Measurements from ENCODE around the gene CROCC2. TPM values are rescaled to one million over a fixed set of nuclear protein-coding genes. Genes with fewer than 3 reads are reported as not detected.

CROCC2 gene
- total and polyA plus RNA-seq, 2 donors (not counting 1 experiment from before 2014, with no cell fraction given), result not detected

DNA sequence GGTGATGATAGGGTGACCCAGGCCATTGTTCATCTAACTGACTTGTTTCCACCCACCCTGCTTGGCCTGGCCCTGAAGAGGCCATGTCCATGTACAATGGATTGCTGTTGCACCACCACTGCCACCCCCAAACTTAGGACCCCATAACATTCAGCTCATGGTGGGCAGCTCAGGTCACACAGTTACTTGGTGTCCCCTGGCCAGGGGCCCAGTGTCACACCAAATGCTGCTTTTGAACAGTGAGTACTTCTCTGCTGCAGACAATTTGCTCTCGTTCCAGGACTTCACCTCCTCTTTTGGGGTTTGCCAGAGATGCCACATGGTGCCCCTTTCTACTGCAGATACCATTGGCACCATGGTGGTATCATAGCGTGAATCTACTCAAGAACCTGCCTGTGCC, 21.9 kb upstream of the CROCC2 start:
- TF ChIP-seq EZH2 (IDR thresholded peaks at IDR 0.05; ENCODE audit: borderline replicate concordance, insufficient read depth, low read depth, low read length, poor library complexity, severe bottlenecking), result no peak
- TF ChIP-seq, protein P1, sequence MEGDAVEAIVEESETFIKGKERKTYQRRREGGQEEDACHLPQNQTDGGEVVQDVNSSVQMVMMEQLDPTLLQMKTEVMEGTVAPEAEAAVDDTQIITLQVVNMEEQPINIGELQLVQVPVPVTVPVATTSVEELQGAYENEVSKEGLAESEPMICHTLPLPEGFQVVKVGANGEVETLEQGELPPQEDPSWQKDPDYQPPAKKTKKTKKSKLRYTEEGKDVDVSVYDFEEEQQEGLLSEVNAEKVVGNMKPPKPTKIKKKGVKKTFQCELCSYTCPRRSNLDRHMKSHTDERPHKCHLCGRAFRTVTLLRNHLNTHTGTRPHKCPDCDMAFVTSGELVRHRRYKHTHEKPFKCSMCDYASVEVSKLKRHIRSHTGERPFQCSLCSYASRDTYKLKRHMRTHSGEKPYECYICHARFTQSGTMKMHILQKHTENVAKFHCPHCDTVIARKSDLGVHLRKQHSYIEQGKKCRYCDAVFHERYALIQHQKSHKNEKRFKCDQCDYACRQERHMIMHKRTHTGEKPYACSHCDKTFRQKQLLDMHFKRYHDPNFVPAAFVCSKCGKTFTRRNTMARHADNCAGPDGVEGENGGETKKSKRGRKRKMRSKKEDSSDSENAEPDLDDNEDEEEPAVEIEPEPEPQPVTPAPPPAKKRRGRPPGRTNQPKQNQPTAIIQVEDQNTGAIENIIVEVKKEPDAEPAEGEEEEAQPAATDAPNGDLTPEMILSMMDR (IDR thresholded peaks at IDR 0.05), result no peak
- no peak overlapping the region for H3K9ac ChIP-seq (ENCODE audit: low read length)
- intact Hi-C loops (cut with micrococcal nuclease), result no loop called here
- no peaks in the 10 kb centered on the region for H3K4me1 ChIP-seq (ENCODE audit: control insufficient read depth in 2 of 2, insufficient read depth in 2 of 2, low read length in 2 of 2)
- no peaks in the 10 kb centered on the region for H3K9me3 Mint-ChIP-seq (ENCODE audit: insufficient read depth)
- H3K79me2 ChIP-seq (ENCODE audit: control insufficient read depth, insufficient read depth, low read length), result no peaks in the 10 kb centered on the region
- ChIA-PET POLR2A (no interaction called here), CTCF (no interaction called here)
- peaks cover 0 to 6% (median 0%) of the 10 kb centered on the region in 3 donors for H3K9me3 ChIP-seq (ENCODE audit: control extremely low read depth in 1 of 3, control insufficient read depth in 2 of 3, insufficient read depth in 1 of 3, low read length in 2 of 3)
- peaks cover 13% of the 10 kb centered on the region for H3K27me3 Mint-ChIP-seq
- ATAC-seq (ENCODE audit: low read depth) (no peak), DNase-seq (no peak)
- H3K4me2 ChIP-seq (replicated peaks; ENCODE audit: low read depth, low read length, poor library complexity, severe bottlenecking), result no peak overlapping the region
- H3K27ac Mint-ChIP-seq, result no peak overlapping the region
- H3K4me3 ChIP-seq (ENCODE audit: control extremely low read depth in 1 of 5, extremely low read depth in 1 of 5, insufficient read depth in 1 of 5, low read depth in 2 of 5, low read length in 4 of 5), result no peak overlapping the region
- WGBS (ENCODE audit: insufficient coverage), result 93% methylated on average over 2 of the region's 2 CpGs
- peaks cover 2% of the 10 kb centered on the region for H3K4me1 Mint-ChIP-seq
- no peak overlapping the region for H3K27ac ChIP-seq (ENCODE audit: low read length in 2 of 2)
- H3K36me3 ChIP-seq (replicated peaks in 1 of 2; ENCODE audit: control extremely low read depth in 1 of 2, control insufficient read depth in 1 of 2, extremely low read depth in 1 of 2, insufficient read depth in 2 of 2, low read length in 1 of 2), result no peaks in the 10 kb centered on the region
- H3K27me3 ChIP-seq (replicated peaks in 1 of 4; ENCODE audit: control extremely low read depth in 1 of 4, control insufficient read depth in 3 of 4, insufficient read depth in 4 of 4, low read length in 3 of 4), result peaks cover 0 to 8% (median 0%) of the 10 kb centered on the region in 4 experiments
- H3K4me3 Mint-ChIP-seq, result no peak overlapping the region
- no peaks in the 10 kb centered on the region for H4K20me1 ChIP-seq (ENCODE audit: control insufficient read depth, insufficient read depth, low read length, poor library complexity, severe bottlenecking)
- no peak overlapping the region for H2AFZ ChIP-seq (ENCODE audit: insufficient read depth, low read depth, low read length, poor library complexity, severe bottlenecking)

GRCh38 chr2:240884745-240885144, 21.4 kb upstream of the CROCC2 start:
- no peaks in the 10 kb centered on the region for H4K20me1 ChIP-seq (ENCODE audit: control insufficient read depth, insufficient read depth, low read length, poor library complexity, severe bottlenecking)
- no peaks in the 10 kb centered on the region for H3K36me3 ChIP-seq (replicated peaks in 1 of 2; ENCODE audit: control extremely low read depth in 1 of 2, control insufficient read depth in 1 of 2, extremely low read depth in 1 of 2, insufficient read depth in 2 of 2, low read length in 1 of 2)
- H3K79me2 ChIP-seq (ENCODE audit: control insufficient read depth, insufficient read depth, low read length), result no peaks in the 10 kb centered on the region
- Mint-ChIP-seq H3K27ac (no peak overlapping the region), H3K9me3 (ENCODE audit: insufficient read depth) (no peaks in the 10 kb centered on the region), H3K4me3 (no peak overlapping the region), H3K4me1 (peaks cover 2% of the 10 kb centered on the region), H3K27me3 (peaks cover 13% of the 10 kb centered on the region)
- no peak overlapping the region for H3K4me2 ChIP-seq (replicated peaks; ENCODE audit: low read depth, low read length, poor library complexity, severe bottlenecking)
- no peak overlapping the region for H2AFZ ChIP-seq (ENCODE audit: insufficient read depth, low read depth, low read length, poor library complexity, severe bottlenecking)
- TF ChIP-seq, protein P1 (IDR thresholded peaks at IDR 0.05), result no peak
- TF ChIP-seq EZH2 (IDR thresholded peaks at IDR 0.05; ENCODE audit: borderline replicate concordance, insufficient read depth, low read depth, low read length, poor library complexity, severe bottlenecking), result no peak
- H3K9me3 ChIP-seq (ENCODE audit: control extremely low read depth in 1 of 3, control insufficient read depth in 2 of 3, insufficient read depth in 1 of 3, low read length in 2 of 3), result peaks cover 0 to 6% (median 0%) of the 10 kb centered on the region in 3 donors
- H3K4me3 ChIP-seq (ENCODE audit: control extremely low read depth in 1 of 5, extremely low read depth in 1 of 5, insufficient read depth in 1 of 5, low read depth in 2 of 5, low read length in 4 of 5), result no peak overlapping the region
- WGBS (ENCODE audit: insufficient coverage), result no CpG with 5 or more reads among the region's 3 CpGs
- ATAC-seq (ENCODE audit: low read depth) (no peak), DNase-seq (no peak)
- intact Hi-C loops (cut with micrococcal nuclease), result no loop called here
- no peak overlapping the region for H3K27ac ChIP-seq (ENCODE audit: low read length in 2 of 2)
- H3K27me3 ChIP-seq (replicated peaks in 1 of 4; ENCODE audit: control extremely low read depth in 1 of 4, control insufficient read depth in 3 of 4, insufficient read depth in 4 of 4, low read length in 3 of 4), result peaks cover 0 to 8% (median 0%) of the 10 kb centered on the region in 4 experiments
- POLR2A ChIA-PET, result no interaction called here
- no peaks in the 10 kb centered on the region for H3K4me1 ChIP-seq (ENCODE audit: control insufficient read depth in 2 of 2, insufficient read depth in 2 of 2, low read length in 2 of 2)
- no peak overlapping the region for H3K9ac ChIP-seq (ENCODE audit: low read length)
- CTCF ChIA-PET, result no interaction called here

Measured in B cell (primary cell).